HG03342 (cell line): ENCODE measurements around the gene NPLOC4.

ENCODE experiments used
- ATAC-seq: cut with Tn5 transposase; IDR thresholded peaks from one replicate; pipeline ENCODE4 v1.9.1; 2021; ENCODE audit warnings: mild to moderate bottlenecking, moderate library complexity; ENCODE audit not compliant: unreplicated experiment

The NPLOC4 gene

GRCh38 chr17:81522491-81523401, 114.2 kb downstream of the NPLOC4 start:
- ATAC-seq: no peak

DNA sequence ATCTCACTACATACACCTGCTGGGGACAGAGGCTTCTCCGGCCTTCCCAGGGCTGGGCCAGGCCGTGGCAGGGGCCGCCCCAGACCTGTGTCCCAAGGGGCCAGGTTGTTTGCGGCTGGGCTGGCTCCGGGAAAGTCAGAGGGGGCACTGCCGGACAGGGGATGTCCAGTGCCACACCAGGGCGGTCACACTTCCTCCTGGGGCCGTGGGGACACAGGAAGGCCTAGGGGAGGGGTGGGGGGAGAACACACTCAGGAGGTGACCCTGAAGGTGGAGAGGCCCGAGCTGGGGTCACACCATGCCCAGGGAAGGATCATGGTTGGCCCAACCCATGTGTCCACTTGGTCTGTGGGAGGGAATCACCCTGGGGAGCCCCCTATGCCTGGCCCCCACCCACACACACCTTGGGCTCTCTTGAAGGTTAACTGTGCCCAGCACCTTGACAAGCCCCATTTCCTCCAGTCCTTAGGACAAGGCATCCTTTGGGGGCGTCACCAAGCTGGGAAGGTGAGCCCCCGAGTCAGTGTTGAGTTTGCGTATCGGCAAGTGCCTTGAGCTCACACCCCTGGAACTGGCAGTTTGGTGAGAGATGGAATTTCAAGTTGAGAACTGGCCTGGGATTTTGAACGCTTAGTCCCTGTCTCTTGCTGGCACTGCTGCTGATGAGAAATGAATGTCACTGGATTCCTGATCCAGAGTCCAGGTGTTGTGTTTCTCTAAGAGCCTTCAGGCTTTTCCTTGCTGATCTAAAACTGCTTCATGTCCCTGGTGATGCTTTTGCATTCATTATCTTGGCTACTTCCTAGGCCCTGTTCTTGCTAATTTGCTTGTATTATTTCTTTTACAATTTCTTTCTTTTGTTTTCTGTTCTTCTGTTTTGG, 116.7 kb downstream of the NPLOC4 start:
- no peak for ATAC-seq

DNA sequence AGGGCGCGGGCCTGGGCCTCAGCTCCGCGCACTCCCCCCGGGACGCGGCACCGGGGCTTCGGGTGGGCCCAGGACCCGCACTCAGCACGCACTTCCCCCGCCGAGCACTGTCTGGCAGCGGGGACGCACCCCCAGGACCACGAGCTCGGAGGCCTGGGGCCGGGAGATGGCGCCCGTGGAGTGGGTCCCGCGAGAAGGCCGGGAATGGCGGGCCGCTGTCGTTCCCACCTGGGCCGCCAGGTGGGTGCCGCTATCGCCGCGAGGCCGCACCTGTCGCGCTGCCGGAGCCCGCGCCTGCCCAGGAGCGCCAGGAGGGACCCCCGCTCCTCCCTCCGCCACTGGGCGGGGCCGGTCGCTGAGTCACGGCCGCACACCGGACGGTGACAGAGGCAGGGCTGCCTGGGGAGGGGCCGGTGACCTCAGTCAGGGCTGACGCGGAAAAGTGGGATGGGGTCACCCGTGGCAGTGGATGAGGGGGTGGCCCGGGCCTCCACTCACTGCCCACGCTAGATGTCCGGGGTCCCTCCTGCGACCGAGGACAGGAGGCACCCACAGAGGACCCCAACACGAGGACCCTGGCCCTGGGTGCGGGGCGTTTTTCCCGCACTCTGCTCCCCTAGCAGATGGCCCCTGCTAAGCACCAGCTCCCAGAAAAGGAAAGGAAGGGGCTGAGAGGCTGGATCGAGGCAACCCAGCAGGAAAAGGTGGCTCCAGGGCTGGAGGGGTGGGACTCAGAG, 117.5 kb downstream of the NPLOC4 start:
- ATAC-seq: no peak

GRCh38 chr17:81518785-81519283, 118.1 kb downstream of the NPLOC4 start:
- ATAC-seq: no peak

DNA sequence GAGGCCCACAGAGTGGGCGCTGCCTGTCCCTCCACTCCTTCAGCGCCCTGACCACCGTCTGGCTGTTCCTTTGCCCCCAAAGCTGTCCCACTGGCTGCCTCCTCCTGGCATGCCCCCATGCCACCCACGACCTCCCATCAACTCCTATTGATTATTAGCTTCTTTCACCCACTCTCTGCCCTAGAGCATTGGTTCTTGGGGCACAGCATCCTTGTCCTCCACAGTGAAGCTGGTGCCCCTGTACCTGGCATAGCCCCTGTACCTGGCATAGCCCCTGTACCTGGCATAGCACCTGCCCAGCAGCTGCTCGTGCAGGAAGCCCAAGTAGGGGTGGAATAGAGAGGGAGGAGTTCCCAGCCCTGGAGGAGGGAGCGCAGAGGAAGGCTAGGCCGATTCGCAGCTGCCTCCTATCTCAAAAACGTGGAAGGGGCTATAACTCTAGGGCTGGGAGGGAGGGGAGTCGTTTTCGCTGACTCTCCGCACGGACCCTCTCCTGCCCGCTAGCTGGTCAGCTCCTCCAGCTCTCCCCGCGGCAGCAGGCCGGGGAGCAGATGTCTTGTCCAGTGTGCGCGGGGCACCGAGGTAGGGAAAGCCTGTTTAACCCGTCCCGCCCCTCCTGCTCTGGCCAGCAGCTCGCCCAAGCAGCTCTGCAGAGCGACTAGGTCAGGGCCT, 118.7 kb downstream of the NPLOC4 start:
- no peak for ATAC-seq

- ATAC-seq: peak; percentile 34
Measured at GRCh38 chr17:81517339-81518112, 119.4 kb downstream of the NPLOC4 start.

GRCh38 chr17:81517009-81517338, 119.9 kb downstream of the NPLOC4 start:
- ATAC-seq: no peak

DNA sequence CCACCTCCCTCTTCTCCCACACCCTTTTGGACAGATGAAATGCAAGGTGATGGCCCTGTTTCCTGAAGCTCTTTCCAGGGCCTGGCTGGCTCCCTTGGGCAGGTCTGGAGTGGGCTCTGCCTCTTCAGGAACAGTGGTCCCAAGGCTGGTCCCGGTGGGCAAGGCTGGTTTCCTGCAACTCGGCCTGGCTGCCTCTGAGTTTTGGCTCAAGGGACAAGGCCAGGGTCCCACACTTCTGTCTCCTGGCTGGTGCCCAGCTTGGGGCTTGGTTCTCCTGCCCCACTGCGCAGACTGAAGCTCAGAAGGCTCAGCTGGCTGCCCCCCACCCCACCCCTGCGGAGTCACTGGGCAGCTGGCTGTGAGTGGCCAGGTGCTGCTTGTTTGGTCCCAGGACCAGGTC, 120.5 kb downstream of the NPLOC4 start:
- no peak for ATAC-seq

- ATAC-seq: no peak
Measured at GRCh38 chr17:81515530-81516041, 121.3 kb downstream of the NPLOC4 start.

- peak; percentile 14 for ATAC-seq
Measured at GRCh38 chr17:81514739-81515529, 122.0 kb downstream of the NPLOC4 start.

GRCh38 chr17:81514489-81514738, 122.5 kb downstream of the NPLOC4 start:
- ATAC-seq: no peak

DNA sequence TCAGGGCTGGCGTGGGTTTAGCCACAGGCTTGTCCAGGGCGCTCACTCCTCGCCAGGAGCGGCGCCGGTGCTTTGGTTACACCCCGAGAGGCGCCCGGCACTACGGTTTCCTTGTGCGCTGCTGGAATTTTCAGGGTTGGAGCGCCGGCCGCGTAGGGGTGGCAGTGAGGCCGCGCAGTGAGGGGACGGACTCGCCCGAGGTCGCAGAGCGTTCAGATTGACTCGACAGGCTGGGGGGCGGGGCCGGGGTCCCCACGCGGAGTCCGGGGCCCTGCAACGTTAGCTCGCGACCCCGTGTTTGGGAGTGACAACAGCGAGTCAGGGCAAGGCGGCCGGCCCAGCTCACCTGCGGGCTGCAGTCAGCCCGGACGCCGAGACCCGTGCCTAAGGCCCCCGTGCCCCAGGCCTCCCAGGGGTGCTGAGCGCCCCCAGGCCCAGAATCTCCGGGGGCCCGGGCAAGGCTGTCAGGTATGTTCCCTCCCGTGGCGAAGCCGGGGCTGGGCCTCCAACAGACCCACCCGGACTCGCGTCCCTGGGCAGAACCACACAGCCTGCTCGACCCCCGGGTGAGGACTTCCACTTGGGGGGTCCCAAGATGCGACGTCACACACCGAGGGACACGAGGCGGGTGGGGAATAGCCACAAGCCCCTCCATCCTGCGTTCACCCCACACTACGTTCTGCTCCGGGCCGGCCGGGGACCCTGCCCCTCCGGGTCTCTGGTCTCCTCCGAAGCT, 123.0 kb downstream of the NPLOC4 start:
- ATAC-seq: no peak

- ATAC-seq: peak; percentile 7
Measured at GRCh38 chr17:81513372-81513752, 123.5 kb downstream of the NPLOC4 start.

DNA sequence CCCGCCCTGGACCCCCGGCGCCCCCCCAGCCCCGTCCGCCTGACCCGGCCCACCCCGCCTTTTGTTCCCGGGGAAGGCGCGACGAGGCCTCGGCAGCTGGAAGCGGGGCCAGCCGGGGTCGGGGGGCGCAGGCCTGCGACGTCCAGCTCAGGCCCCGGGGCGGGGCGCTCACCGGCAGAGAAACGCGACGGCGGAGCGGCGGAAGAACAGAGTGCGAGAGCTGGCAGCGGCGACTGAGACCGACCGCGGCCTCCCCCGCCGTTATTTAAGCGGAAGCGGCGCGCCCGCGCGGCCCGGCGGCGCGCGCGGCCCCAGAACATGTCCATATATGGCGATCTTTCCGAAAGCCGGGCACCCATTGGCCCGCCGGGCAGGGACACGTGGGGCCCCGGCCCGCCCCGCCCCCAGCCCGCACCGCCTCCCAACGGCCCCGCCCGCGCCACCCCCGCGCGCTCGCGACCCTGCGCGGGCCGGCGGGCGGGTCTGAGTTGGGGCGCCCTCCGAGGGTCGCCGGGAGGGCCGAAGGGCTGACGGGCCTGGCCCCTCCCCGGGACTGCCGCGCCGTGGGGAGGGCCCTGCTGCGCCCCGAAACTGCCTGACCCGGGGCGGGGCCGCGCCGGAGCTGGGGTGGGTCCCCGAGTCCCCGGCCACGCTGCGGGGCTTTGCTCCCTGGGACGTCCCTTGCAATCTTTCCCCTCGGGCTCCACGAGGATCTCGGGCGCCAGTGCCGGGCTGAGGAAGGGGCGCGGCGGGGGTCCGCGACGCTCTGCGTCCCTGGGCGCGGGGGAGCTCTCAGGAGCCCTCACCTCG, 124.1 kb downstream of the NPLOC4 start, which contains the start of gene ACTG1:
ACTG1 (minus strand) TSS at position 238 of the 810 bp plus-strand sequence. CDS start 445 bp downstream, outside the sequence.
- peak; percentile 44 for ATAC-seq

DNA sequence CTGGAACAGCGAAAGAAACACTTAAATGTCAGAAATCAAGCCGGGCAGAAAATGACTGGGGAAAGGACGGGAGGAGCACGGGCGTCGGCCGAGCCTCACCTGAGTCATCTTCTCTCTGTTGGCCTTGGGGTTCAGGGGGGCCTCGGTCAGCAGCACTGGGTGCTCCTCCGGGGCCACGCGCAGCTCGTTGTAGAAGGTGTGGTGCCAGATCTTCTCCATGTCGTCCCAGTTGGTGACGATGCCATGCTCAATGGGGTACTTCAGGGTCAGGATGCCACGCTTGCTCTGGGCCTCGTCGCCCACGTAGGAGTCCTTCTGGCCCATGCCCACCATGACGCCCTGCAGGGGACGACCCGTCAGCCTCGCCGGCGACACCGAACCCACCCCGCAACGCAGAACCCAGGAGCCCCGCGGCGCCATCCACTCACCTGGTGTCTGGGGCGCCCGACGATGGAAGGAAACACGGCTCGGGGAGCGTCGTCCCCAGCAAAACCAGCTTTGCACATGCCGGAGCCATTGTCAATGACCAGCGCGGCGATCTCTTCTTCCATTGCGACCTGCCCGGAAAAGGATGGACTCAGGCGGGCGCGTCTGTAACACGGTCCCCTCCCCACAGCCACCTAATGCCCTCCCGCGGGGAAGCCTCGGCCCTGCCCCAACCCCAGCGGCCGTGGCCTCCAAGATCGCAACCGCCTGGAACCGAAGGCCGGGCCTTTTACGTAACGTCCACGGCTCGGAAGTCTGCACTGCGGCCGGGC, 124.9 kb downstream of the NPLOC4 start:
- no peak for ATAC-seq

- ATAC-seq: no peak
Measured at GRCh38 chr17:81511554-81511803, 125.4 kb downstream of the NPLOC4 start.
